Activated CD8-positive, alpha-beta T cell treated with anti-CD3 and anti-CD28 coated beads for 36 hours (primary cell): Measurements from ENCODE around the gene FEV. TPM values are rescaled to one million over a fixed set of nuclear protein-coding genes. Genes with fewer than 3 reads are reported as not detected.

Experiments
- ATAC-seq: fragments of 200-7000 bp; cut with Tn5 transposase; one replicate; pipeline ENCODE4 v1.10.0; 2021; ENCODE audit warnings: mild to moderate bottlenecking, moderate library complexity
- CTCF ChIA-PET: fragments of 350-600 bp; sonication (Branson Sonifier 250); formaldehyde crosslinking; loops from one replicate; lab custom pipeline; 2021; ENCODE audit warnings: antibody characterized with exemption; lab: Charles Lee
- POLR2A ChIA-PET: fragments of 350-600 bp; sonication (Branson Sonifier 250); formaldehyde crosslinking; loops from one replicate; lab custom pipeline; 2021; ENCODE audit warnings: antibody characterized with exemption; lab: Charles Lee
- DNase-seq: peaks from one replicate; pipeline ENCODE4 v3.0.0-alpha.2; 2020
- H3K27ac Mint-ChIP-seq: one replicate; pipeline ENCODE4 v1.8.0; 2021; ENCODE audit warnings: mild to moderate bottlenecking, mixed read lengths
- H3K27me3 Mint-ChIP-seq: one replicate; pipeline ENCODE4 v1.8.0; 2021; ENCODE audit warnings: mixed read lengths
- H3K36me3 Mint-ChIP-seq: one replicate; pipeline ENCODE4 v1.8.0; 2021; ENCODE audit warnings: low read depth, mixed read lengths
- H3K4me1 Mint-ChIP-seq: one replicate; pipeline ENCODE4 v1.8.0; 2021; ENCODE audit warnings: low read depth, mixed read lengths
- H3K4me3 Mint-ChIP-seq: one replicate; pipeline ENCODE4 v1.8.0; 2021; ENCODE audit warnings: mild to moderate bottlenecking, moderate library complexity, mixed read lengths
- H3K9me3 Mint-ChIP-seq: one replicate; pipeline ENCODE4 v1.8.0; 2021; ENCODE audit warnings: mixed read lengths
- CTCF ChIP-seq: fragments of 200-600 bp; IDR thresholded peaks from one replicate; pipeline ENCODE4 v1.8.0; 2022; ENCODE audit warnings: antibody characterized with exemption, mild to moderate bottlenecking
- intact Hi-C: fragments of 100-400 bp; cut with micrococcal nuclease; formaldehyde crosslinking; loops from one replicate; pipeline ENCODE4 v1.10.0; 2022
- total RNA-seq, 2 experiments: library from RNA; stranded (reverse); gene quantifications; one replicate each; pipeline ENCODE4 v1.2.3, GENCODE V29; 2021

FEV gene
- total RNA-seq, 2 experiments from 2014 or later = not detected

DNA sequence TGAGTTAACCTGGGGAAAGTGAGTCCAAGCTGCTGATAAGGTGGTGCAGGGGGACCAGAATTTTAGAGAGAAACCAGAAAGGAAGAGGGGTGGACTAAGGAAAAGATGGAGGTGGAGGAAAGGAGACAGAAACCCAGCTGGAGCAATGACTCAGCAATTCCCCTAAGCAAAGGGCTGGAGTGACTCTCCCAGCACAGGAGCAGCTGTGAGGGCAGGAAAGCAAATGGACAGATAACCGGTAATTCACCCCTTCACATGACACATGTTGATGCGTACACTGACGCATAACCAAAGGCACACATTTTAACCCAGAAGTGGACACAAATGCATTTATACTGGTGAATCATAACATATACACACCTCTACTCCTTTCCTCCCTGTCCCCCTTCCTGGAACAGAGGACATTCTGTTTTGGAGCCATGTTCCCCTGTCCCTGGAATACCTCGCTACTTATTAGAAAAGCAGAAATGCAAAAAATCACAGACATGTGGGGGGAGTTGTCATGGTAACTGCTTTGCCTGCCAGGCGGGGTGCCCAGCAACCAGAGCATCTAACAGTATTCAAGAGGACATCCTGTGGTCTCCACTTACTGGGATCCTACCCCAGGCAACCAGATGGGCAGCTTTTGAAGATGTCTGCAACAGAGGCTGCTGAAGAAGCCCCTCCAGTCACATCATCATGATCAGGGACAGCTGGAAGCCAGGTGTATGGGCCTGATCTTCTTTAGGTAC is 20.8 kb downstream of the FEV start:
- H3K4me1 Mint-ChIP-seq = peaks cover 13% of the 10 kb centered on the region
- ChIA-PET POLR2A (no interaction called here), CTCF (interaction anchor here (0.9 to 1.1 kb wide), 3 partner anchors 16 to 46 kb away, joined by 3 read pairs; no protein-coding TSS in a partner anchor)
- no peak overlapping the region for H3K27ac Mint-ChIP-seq
- intact Hi-C loops = no loop called here
- no peak for TF ChIP-seq CTCF
- no peak for DNase-seq
- no peaks in the 10 kb centered on the region for H3K9me3 Mint-ChIP-seq
- H3K27me3 Mint-ChIP-seq = peaks cover 63% of the 10 kb centered on the region
- peaks cover 2% of the 10 kb centered on the region for H3K36me3 Mint-ChIP-seq
- H3K4me3 Mint-ChIP-seq = no peak overlapping the region
- no peak for ATAC-seq

GRCh38 chr2:218963601-218964000 is 21.4 kb downstream of the FEV start:
- POLR2A ChIA-PET = no interaction called here
- intact Hi-C loops = no loop called here

DNA sequence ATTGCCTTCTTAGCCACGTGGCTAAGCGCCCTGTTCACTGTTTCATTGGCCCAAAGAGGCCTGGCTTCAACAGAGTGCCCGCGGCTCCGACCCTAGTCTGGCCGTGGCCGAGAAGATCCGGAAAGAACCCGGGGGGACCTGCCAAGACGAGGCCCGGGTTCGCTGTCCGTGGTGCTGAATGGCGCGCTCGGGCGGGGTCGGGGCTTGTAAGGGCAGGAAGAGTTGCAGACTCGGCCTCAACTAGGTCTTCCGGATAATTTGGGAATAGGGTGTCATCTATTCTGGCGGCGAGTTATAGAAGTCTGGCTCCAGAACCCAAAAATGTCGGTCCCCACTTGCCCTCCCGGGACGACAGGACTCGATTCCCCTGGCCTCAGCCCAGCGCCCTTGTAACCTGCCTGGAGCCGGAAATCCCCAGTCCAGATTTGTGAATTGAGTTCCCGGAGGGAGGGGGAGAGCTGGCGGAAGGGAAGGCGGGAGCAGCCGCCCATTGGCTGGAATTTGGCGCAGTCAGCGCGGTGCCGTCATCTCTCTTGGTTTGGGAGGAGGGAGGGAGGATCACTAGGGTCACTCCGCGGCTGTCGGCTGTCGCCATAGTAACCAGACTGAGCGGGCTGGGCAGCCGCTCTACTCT is 22.0 kb downstream of the FEV start:
- Mint-ChIP-seq H3K4me3 (no peak overlapping the region), H3K36me3 (peaks cover 2% of the 10 kb centered on the region), H3K27ac (no peak overlapping the region), H3K9me3 (no peaks in the 10 kb centered on the region), H3K27me3 (peaks cover 71% of the 10 kb centered on the region), H3K4me1 (peaks cover 17% of the 10 kb centered on the region)
- ChIA-PET CTCF (interaction anchor here (0.9 to 2.3 kb wide), 4 partner anchors 17 to 39 kb away, joined by 3 to 5 read pairs (median 4); no protein-coding TSS in a partner anchor), POLR2A (no interaction called here)
- intact Hi-C loops = no loop called here
- TF ChIP-seq CTCF = no peak
- peak; percentile 73 for DNase-seq
- no peak for ATAC-seq

More at GRCh38 chr2:218963601-218964000, 21.4 kb downstream of the FEV start:
- no peaks in the 10 kb centered on the region for H3K9me3 Mint-ChIP-seq
- no peak for TF ChIP-seq CTCF
- H3K27me3 Mint-ChIP-seq = peaks cover 69% of the 10 kb centered on the region
- ATAC-seq (no peak), DNase-seq (no peak)
- no peak overlapping the region for H3K27ac Mint-ChIP-seq
- CTCF ChIA-PET = interaction anchor here (0.9 to 2.3 kb wide), 3 partner anchors 16 to 39 kb away, joined by 3 to 5 read pairs (median 3); no protein-coding TSS in a partner anchor
- H3K4me1 Mint-ChIP-seq = peaks cover 17% of the 10 kb centered on the region
- no peak overlapping the region for H3K4me3 Mint-ChIP-seq
- peaks cover 2% of the 10 kb centered on the region for H3K36me3 Mint-ChIP-seq

DNA sequence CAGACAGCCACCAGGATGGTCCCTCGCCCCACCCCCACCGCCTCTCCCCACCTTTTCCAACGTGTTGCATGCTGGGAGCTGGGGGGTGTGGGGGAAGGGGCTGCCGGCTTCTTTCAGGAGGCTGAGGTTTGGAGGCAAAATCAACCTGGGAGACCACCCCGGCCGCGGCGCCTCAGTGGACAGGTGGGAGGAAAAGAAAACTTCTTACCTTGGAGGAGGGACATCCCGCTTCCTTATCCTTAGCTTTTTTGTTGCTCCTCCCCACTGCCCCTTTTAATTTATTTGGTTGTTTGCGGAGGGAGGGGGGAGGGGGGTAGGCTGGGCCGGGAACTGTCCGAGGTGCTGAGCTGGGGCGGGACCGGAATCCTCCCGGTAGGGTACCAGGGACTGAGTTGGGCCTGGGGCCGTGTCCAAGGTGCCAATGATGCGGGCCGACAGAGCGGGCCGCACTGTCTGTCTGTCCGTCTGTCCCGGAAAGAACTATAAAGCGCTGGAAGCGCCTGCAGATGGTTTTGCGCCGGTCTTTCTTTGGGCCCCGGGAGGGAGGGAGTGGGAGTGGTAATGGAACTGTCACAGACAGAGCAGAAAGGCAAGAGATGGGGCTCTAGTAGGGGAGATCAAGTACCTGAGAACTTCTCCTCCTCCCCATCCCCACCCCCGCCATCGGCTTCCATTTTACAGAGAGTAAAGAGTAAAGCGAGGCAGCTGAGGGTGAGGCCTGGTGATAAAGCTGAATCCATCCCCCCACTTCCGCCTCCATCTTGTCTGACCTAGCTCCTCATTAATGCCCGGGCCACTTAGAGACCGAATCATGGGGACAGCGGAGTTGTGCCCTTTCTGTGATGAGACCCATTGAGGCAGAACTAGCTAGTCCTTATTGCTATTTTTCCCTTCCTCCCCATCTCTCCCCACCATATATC is 23.1 kb downstream of the FEV start:
- CTCF ChIA-PET = interaction anchor here (1.0 to 2.3 kb wide), 3 partner anchors 18 to 85 kb away, joined by 4 to 5 read pairs (median 4); no protein-coding TSS in a partner anchor
- peaks cover 17% of the 10 kb centered on the region for H3K4me1 Mint-ChIP-seq
- ATAC-seq = no peak
- intact Hi-C loops = no loop called here
- no peak for DNase-seq
- H3K4me3 Mint-ChIP-seq = no peak overlapping the region
- POLR2A ChIA-PET = no interaction called here
- H3K36me3 Mint-ChIP-seq = peaks cover 2% of the 10 kb centered on the region
- peaks cover 78% of the 10 kb centered on the region for H3K27me3 Mint-ChIP-seq
- H3K27ac Mint-ChIP-seq = no peak overlapping the region
- no peak for TF ChIP-seq CTCF
- no peaks in the 10 kb centered on the region for H3K9me3 Mint-ChIP-seq
